HG03520 (cell line): ENCODE measurements around the gene POFUT2.

ENCODE experiments used
- ATAC-seq: cut with Tn5 transposase; IDR thresholded peaks from one replicate; pipeline ENCODE4 v1.9.1; 2021; ENCODE audit warnings: mild to moderate bottlenecking, moderate library complexity; ENCODE audit not compliant: unreplicated experiment

Gene POFUT2

GRCh38 chr21:45226540-45227326 is 61.0 kb downstream of the POFUT2 start:
- ATAC-seq, result no peak

GRCh38 chr21:45225741-45226327 is 61.9 kb downstream of the POFUT2 start:
- no peak for ATAC-seq

GRCh38 chr21:45225041-45225740 is 62.5 kb downstream of the POFUT2 start:
- ATAC-seq, result no peak

GRCh38 chr21:45224189-45224938 is 63.3 kb downstream of the POFUT2 start:
- ATAC-seq, result no peak

GRCh38 chr21:45223236-45224185 is 64.2 kb downstream of the POFUT2 start:
- ATAC-seq, result no peak

GRCh38 chr21:45222001-45222400 is 65.7 kb downstream of the POFUT2 start:
- no peak for ATAC-seq

GRCh38 chr21:45220714-45221490 is 66.8 kb downstream of the POFUT2 start:
- no peak for ATAC-seq

- no peak for ATAC-seq
Observed at GRCh38 chr21:45220071-45220481, 67.6 kb downstream of the POFUT2 start.

- no peak for ATAC-seq
Observed at GRCh38 chr21:45219517-45219916, 68.2 kb downstream of the POFUT2 start.

GRCh38 chr21:45217010-45217409 is 70.7 kb downstream of the POFUT2 start:
- no peak for ATAC-seq

- no peak for ATAC-seq
Observed at GRCh38 chr21:45215213-45215612, 72.5 kb downstream of the POFUT2 start.
